Neural crest cell (in vitro differentiated cells): ENCODE results near the gene XCL1. TPM values are rescaled to one million over a fixed set of nuclear protein-coding genes. Genes with fewer than 3 reads are reported as not detected.
"Not testable (repeated sequence)": the region's sequence is repeated elsewhere in the genome, so short reads cannot be mapped to it uniquely, and the experiment has no call there.

Experiments used
- DNase-seq: peaks from one replicate; pipeline ENCODE4 v3.0.0; 2021; ENCODE audit warnings: low read depth, mixed read lengths, low spot score
- H3K27ac Mint-ChIP-seq: one replicate; pipeline ENCODE4 v1.8.0; 2021; ENCODE audit warnings: mild to moderate bottlenecking, mixed read lengths; ENCODE audit not compliant: unreplicated experiment
- H3K27me3 Mint-ChIP-seq: 2 replicates; pipeline ENCODE4 v1.8.0; 2021; ENCODE audit warnings: low read depth, mild to moderate bottlenecking, mixed read lengths
- H3K36me3 Mint-ChIP-seq: 2 replicates; pipeline ENCODE4 v1.8.0; 2021; ENCODE audit warnings: low read depth, mild to moderate bottlenecking, mixed read lengths
- H3K4me1 Mint-ChIP-seq: 2 replicates; pipeline ENCODE4 v1.8.0; 2021; ENCODE audit warnings: mixed read lengths
- H3K4me3 Mint-ChIP-seq: one replicate; pipeline ENCODE4 v1.8.0; 2021; ENCODE audit warnings: mild to moderate bottlenecking, mixed read lengths
- H3K9me3 Mint-ChIP-seq: 2 replicates; pipeline ENCODE4 v1.8.0; 2021; ENCODE audit warnings: mixed read lengths
- long read RNA-seq: library from polyadenylated mRNA; unstranded; transcript quantifications from one replicate; pipeline ENCODE4 v2.0.0, GENCODE V29; 2020
- total RNA-seq: library from RNA; stranded (reverse); gene quantifications from 2 replicates; pipeline ENCODE4 v1.2.1, GENCODE V29; 2021
- TF ChIP-seq, protein P1 (sequence below): fragments of 200-600 bp; sonication (generic); conservative IDR thresholded peaks from 2 replicates; pipeline ENCODE4 v1.5.0; 2021; ENCODE audit warnings: antibody characterized with exemption, mild to moderate bottlenecking

Gene XCL1, protein sequence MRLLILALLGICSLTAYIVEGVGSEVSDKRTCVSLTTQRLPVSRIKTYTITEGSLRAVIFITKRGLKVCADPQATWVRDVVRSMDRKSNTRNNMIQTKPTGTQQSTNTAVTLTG
- 0.43 TPM in 1 of 2 replicates, not detected in the other for total RNA-seq
- long read RNA-seq, partial matches to known transcripts = 0 of 1 reads
- long read RNA-seq, other reads (novel, unspliced or antisense) = 1 of 1 reads

DNA sequence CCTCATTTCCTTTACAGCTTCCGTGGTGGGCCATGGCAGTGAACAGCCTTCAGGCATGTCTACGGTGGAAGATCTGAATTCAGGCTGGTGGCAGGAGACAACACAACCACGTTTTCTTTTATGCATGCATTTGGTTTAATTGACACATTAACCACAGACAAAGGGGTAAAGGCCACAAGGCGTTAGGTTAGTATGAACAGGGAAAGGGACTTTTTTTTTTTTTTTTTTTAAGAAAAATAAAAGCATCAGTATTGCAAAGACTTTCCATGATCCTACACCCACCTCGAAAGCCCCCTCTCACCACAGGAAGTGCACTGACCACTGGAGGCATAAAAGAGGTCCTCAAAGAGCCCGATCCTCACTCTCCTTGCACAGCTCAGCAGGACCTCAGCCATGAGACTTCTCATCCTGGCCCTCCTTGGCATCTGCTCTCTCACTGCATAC lies at the start of gene XCL1:
Gene XCL1 (plus strand): TSS at position 361 of the 444 bp plus-strand sequence. CDS start 33 bp downstream, at position 394.
- DNase-seq, H3K4me3 Mint-ChIP-seq, H3K4me1 Mint-ChIP-seq, H3K27ac Mint-ChIP-seq, H3K36me3 Mint-ChIP-seq, H3K9me3 Mint-ChIP-seq, H3K27me3 Mint-ChIP-seq: not testable (repeated sequence)

DNA sequence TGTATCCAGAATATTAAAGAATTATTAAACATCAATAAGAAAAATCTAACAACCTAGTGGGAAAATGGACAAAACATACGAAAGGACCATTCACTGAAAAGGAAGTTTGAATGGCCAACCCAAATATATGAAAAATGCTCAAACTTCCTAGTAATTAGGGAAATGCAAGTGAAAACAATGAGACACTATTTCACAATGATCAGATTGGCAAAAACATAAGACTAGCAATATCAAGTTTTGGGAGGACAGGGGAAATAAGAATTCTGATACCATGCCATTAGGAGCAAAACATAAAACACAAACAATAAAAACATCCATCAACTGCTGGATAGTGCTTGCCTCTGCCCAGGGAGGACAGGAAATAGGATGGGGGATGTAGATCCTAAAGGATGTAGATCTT lies 46.9 kb upstream of the XCL1 start:
- DNase-seq = no peak
- no peaks in the 10 kb centered on the region for H3K36me3 Mint-ChIP-seq
- TF ChIP-seq, protein P1, sequence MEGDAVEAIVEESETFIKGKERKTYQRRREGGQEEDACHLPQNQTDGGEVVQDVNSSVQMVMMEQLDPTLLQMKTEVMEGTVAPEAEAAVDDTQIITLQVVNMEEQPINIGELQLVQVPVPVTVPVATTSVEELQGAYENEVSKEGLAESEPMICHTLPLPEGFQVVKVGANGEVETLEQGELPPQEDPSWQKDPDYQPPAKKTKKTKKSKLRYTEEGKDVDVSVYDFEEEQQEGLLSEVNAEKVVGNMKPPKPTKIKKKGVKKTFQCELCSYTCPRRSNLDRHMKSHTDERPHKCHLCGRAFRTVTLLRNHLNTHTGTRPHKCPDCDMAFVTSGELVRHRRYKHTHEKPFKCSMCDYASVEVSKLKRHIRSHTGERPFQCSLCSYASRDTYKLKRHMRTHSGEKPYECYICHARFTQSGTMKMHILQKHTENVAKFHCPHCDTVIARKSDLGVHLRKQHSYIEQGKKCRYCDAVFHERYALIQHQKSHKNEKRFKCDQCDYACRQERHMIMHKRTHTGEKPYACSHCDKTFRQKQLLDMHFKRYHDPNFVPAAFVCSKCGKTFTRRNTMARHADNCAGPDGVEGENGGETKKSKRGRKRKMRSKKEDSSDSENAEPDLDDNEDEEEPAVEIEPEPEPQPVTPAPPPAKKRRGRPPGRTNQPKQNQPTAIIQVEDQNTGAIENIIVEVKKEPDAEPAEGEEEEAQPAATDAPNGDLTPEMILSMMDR = no peak
- no peak overlapping the region for H3K27ac Mint-ChIP-seq
- peaks cover under 1% of the 10 kb centered on the region for H3K9me3 Mint-ChIP-seq
- H3K4me1 Mint-ChIP-seq = peaks cover 6% of the 10 kb centered on the region
- no peak overlapping the region for H3K4me3 Mint-ChIP-seq
- peaks cover 2% of the 10 kb centered on the region for H3K27me3 Mint-ChIP-seq

GRCh38 chr1:168531615-168532345 lies 44.6 kb upstream of the XCL1 start:
- no peak overlapping the region for H3K4me3 Mint-ChIP-seq
- TF ChIP-seq, protein P1 = no peak
- no peaks in the 10 kb centered on the region for H3K36me3 Mint-ChIP-seq
- peaks cover 2% of the 10 kb centered on the region for H3K27me3 Mint-ChIP-seq
- H3K9me3 Mint-ChIP-seq = no peaks in the 10 kb centered on the region
- no peak overlapping the region for H3K27ac Mint-ChIP-seq
- no peak for DNase-seq
- peaks cover 6% of the 10 kb centered on the region for H3K4me1 Mint-ChIP-seq

GRCh38 chr1:168535536-168535935 lies 40.9 kb upstream of the XCL1 start:
- H3K4me1 Mint-ChIP-seq = no peaks in the 10 kb centered on the region
- H3K27ac Mint-ChIP-seq = no peak overlapping the region
- H3K4me3 Mint-ChIP-seq = no peak overlapping the region
- no peak for DNase-seq
- peaks cover 2% of the 10 kb centered on the region for H3K27me3 Mint-ChIP-seq
- H3K9me3 Mint-ChIP-seq = peaks cover 2% of the 10 kb centered on the region
- no peaks in the 10 kb centered on the region for H3K36me3 Mint-ChIP-seq
- TF ChIP-seq, protein P1 = no peak

GRCh38 chr1:168540798-168541197 lies 35.6 kb upstream of the XCL1 start:
- not testable (repeated sequence) for H3K4me1 Mint-ChIP-seq, DNase-seq, H3K27ac Mint-ChIP-seq, H3K9me3 Mint-ChIP-seq, H3K27me3 Mint-ChIP-seq, H3K4me3 Mint-ChIP-seq, H3K36me3 Mint-ChIP-seq

DNA sequence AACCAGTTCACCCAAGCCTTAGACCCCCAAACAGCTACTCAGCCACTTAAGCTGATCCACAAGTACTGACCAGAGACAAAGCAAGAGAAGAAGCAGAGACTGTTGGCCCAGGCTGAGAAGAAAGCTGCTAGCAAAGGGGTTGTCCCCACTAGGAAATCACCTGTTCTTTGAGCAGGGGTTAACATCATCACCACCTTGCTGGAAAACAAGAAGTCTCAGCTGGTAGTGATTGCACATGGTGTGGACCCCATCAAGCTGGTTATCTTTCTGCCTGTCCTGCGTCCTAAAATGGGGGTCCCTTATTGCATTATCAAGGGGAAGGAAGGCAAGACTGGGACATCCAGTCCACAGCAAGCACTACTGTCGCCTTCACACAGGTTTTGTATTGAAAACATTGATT lies 33.4 kb upstream of the XCL1 start:
- not testable (repeated sequence) for H3K4me3 Mint-ChIP-seq, H3K36me3 Mint-ChIP-seq, DNase-seq, H3K9me3 Mint-ChIP-seq, H3K27me3 Mint-ChIP-seq, H3K27ac Mint-ChIP-seq, H3K4me1 Mint-ChIP-seq

- H3K4me3 Mint-ChIP-seq, H3K36me3 Mint-ChIP-seq, H3K27ac Mint-ChIP-seq, H3K4me1 Mint-ChIP-seq, DNase-seq, H3K9me3 Mint-ChIP-seq, H3K27me3 Mint-ChIP-seq: not testable (repeated sequence)
Observed at GRCh38 chr1:168543840-168544498, 32.4 kb upstream of the XCL1 start, which contains the start of gene XCL2. Gene XCL2, minus strand, starts transcription at chr1:168543997. Its CDS starts 33 bp downstream, at chr1:168543964.
